ENCODE results near the gene RNF213.
A peak's percentile ranks its signal among the peaks of the same experiment; 100 is the strongest.

Gene RNF213

DNA sequence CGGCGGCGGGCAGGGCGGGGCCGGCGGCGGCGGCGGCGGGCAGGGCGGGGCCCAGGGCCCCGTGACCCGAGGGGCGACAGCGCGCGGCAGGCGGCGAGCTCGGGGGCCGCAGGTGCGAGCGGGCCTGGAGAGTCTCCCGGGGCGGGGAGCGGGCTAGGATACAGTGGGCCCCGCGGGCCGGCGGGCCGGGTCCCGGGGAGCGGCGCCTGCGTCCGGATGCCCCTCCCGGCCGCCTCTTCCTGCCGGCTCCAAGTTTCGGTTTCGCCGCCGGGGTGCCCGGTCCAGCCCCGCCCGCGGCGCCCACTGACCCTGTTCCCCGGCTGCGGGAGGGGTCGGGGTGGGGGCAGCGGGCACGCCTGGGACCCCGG, at the start of gene RNF213:
Gene RNF213, plus strand, starts transcription at position 62 of the 368 bp plus-strand sequence. CDS start 2,830 bp downstream, outside the sequence.
- DNase-seq = peak; percentile 57

- no peak for DNase-seq
Observed at GRCh38 chr17:80212109-80212508, 48.5 kb upstream of the RNF213 start.

DNA sequence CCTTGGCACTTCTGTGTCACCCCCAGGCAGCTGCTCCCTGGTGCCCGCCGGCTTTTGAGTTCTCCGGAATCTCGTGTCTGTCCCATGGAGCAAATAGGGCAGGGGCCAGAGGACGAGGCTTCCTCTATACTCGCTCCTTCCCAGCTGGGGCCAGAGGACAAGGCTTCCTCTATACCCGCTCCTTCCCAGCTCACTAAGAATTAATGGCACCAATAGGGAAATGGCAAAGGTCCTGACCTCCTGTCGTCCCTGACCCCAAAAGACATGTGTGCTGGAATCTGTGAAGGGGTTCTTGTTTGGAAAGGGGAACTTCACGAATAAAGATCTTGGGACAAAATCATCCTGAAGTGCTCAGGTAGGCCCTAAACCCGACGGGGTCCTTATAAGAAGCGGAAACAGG, 48.1 kb upstream of the RNF213 start:
- DNase-seq = no peak

- no peak for DNase-seq
Observed at GRCh38 chr17:80212962-80213642, 47.5 kb upstream of the RNF213 start.

DNA sequence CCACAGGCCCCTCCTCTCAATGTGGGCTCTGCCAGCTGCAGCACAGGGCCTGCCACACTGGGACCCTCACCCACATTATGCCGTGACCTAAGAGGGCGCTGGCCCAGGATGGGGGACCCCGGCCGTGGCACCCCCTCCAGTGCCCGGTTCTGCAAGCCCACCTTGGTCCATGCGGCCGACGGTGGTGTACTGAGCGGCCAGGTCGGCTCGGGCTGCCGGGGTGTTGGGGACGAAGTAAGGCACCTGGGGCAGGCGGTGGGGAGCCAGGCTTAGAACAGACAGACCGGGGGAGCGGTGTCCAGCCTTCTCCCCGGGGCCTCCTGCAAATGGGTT, 47.0 kb upstream of the RNF213 start:
- DNase-seq = no peak

GRCh38 chr17:80214012-80214877, 46.4 kb upstream of the RNF213 start:
- no peak for DNase-seq

GRCh38 chr17:80214878-80215210, 45.8 kb upstream of the RNF213 start:
- DNase-seq = no peak

- no peak for DNase-seq
Observed at GRCh38 chr17:80216473-80217456, 43.9 kb upstream of the RNF213 start.

DNA sequence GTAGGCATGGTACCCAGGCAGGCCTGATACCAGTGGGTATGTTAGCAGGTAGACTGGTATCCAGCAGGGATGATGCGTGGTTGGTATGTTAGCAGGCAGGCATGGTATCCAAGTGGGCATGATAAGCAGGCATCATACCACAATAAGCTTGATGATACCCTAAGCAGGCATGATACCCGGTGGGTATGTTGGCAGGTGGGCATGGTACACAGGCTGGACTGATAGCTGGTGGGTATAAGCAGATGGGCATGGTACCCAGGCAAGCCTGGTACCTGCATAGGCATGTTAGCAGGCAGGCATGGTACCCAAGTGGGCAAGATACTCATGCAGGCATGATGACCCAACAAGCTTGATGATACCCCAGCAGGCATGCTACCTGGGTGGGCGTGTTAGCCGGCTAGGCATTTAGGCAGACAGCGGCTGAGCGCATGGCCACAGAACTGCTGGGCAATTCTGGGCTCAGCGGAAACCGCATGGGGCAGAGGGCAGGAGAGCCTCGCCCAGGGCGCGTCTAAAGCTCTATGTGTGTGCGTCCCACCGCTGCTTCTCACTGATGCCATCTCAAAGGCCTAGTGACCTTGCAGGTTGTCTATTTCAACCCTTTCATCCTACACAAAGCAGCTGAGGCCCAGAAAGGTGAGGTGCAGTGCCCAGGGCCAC, 42.8 kb upstream of the RNF213 start:
- no peak for DNase-seq

DNA sequence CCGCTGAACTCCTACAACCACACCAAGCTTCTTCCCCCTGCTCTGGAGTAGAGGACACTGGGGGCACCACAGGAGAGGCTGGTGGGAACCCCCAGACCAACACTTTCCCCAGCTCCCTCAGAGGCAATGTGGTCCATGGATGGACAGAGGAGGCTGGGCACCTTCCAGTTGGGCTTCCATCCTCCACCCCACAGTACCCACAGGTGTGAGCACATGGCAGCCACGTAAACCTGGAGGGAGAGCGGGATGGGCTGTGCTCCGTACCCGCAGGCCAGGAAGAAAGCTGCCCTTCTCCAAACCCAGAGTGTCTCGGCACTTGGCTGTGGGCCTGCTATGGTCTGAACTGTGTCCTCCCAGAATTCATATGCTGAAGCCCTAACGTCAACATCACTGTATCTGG, 42.3 kb upstream of the RNF213 start:
- no peak for DNase-seq

DNA sequence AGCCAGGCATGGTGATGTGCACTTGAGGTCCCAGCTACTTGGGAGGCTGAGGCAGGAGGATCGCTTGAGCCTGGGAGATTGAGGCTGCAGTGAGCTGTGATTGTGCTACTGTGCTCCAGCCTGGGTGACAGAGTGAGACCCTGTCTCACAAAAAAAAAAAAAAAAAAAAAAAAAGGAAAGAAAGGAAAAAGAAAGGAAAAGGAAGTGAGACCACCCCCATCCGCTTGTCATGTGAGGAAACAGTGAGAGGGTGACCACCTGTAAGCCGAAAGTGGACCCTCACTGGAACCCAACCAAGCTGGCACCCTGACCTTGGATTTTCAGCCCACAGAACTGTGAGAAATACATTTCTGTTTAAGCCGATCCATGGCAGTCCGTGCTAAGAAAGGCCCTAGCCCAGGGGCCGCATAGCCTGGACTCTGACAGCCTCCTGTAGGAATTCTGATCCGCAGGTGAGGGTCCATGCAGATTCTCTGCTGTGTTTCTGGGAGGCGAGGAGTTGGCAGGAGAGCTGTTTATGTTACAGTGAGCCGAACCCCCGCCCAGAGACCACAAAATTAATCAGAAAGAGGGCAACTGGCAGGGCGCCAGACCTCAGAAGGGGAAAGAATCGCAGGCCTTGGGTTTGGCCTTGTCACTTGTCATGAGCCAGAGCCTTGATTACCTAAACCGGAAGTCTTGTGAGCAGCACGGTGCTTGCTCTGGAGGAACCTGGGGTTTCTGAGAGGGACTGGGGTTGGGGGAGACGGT, 41.5 kb upstream of the RNF213 start:
- peak; percentile 27 for DNase-seq

DNA sequence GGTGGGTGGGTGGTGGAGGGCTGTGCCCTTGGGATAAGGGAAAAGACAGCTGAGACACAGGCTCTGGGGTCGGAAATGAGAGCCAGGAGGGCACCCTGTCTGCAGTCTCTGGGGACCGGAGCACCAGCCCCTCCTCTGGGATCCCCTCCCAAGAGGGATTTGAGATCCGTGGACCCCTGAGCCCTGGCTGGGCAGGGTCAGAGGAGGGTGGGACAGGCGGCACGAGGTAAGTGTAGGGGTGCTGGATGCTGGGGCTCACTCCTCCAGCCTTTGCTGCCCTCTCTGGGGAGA, 40.9 kb upstream of the RNF213 start:
- DNase-seq = no peak

DNA sequence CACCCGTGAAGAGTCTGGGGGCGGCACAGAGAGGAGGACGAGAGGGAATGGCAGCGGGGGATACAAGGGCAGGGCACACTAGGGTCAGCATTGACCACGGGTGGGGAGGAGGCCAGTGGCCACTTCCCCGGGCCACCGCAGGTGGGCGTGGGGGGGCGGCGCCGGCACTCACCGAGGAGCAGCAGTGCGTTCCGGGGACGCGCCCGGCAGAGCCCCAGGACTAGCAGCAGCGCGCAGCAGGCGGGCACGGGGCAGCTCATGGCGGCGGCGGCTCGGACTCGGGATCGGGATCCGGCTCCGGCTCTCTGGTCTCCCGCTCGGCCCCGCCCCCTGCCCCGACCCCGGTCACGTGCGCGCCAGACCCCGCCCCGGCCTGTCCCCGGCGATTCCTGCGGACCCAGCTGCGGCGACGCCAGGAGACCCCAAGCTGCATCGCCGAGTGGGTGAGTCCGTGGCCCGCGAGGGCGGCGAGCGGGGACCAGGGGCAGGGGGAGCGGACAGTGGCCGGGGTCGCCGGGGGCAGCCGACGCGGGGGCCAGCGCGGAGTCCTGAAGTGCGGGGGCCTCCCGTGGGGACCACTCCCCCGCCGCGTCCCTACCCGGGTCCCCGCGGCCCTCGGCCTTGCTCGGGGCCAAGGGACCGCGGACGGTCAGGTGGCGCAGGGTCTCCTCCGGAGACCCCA, 40.5 kb upstream of the RNF213 start, which contains the start of the genes SGSH and SLC26A11:
Gene SGSH, minus strand, starts transcription at position 280 of the 682 bp plus-strand sequence. Its CDS starts 20 bp downstream, at position 260.
Gene SLC26A11, plus strand, starts transcription at position 374 of the 682 bp plus-strand sequence. CDS start 1,134 bp downstream, outside the sequence.
- peak; percentile 75 for DNase-seq

DNA sequence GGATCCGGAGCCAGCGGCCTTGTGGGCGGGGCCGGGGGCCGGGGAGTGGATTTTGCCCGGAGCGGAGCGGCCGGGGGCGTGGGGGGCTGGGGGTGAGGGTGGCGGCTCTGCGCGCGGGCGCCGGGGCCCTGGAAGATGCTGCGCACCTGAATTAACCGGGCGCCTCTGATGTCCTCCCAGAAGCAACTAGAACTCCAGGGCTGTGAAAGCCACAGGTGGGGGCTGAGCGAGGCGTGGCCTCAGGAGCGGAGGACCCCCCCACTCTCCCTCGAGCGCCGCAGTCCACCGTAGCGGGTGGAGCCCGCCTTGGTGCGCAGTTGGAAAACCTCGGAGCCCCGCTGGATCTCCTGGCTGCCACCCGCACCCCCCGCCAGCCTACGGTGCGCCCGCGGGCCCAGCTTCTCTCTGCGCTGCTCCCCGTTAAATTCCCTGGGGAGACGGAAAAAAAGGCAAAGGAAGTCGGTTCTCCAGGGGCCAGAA, 39.9 kb upstream of the RNF213 start:
- peak; percentile 32 for DNase-seq

DNA sequence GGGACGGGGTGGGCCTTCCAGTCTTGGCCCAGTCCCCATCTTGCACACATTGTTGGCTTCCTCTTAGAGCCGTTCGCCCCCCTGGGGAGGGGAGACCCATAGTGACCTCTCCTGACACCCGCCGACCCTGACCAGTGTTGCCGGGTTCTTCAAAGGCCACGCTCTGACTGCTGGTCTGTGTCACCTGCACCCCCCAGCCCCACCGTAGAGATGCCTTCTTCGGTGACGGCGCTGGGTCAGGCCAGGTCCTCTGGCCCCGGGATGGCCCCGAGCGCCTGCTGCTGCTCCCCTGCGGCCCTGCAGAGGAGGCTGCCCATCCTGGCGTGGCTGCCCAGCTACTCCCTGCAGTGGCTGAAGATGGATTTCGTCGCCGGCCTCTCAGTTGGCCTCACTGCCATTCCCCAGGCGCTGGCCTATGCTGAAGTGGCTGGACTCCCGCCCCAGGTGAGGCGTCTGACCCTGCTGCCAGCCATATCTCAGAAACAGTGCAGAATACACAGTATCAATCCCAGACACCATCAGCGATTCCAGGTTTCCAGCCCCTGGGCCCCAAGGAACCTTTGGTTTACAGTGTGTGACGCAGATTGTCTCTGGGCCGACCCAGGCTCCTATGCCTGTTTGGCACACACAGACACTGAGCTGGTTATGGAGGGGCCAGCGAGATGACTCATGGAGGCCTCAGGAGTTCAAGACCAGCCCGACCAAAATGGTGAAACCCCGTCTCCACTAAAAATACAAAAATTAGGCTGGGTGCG, 39.1 kb upstream of the RNF213 start:
- DNase-seq = no peak

- no peak for DNase-seq
Observed at GRCh38 chr17:80222376-80223141, 38.1 kb upstream of the RNF213 start.

- no peak for DNase-seq
Observed at GRCh38 chr17:80223142-80223815, 37.4 kb upstream of the RNF213 start.

GRCh38 chr17:80223838-80224497, 36.7 kb upstream of the RNF213 start:
- no peak for DNase-seq

Measured in NCI-H2171 (cell line).